Activated T-cell treated with anti-CD3 and anti-CD28 coated beads, Interleukin-2, amount 50 U/mL, for 4 hours (primary cell): ENCODE data around the gene ANTKMT. TPM values are rescaled to one million over a fixed set of nuclear protein-coding genes. Genes with fewer than 3 reads are reported as not detected.

ENCODE experiments used
- ATAC-seq, 2 donors: fragments of 200-7000 bp; cut with Tn5 transposase; one replicate each; pipeline ENCODE4 v1.10.0; 2021
- DNase-seq: peaks from one replicate; pipeline ENCODE4 v3.0.0-alpha.2; 2020
- H3K27me3 Mint-ChIP-seq: one replicate; pipeline ENCODE4 v1.8.0; 2021; ENCODE audit warnings: low read depth, mixed read lengths
- H3K36me3 Mint-ChIP-seq: one replicate; pipeline ENCODE4 v1.8.0; 2022; ENCODE audit warnings: mixed read lengths; ENCODE audit not compliant: insufficient read depth
- H3K4me1 Mint-ChIP-seq: one replicate; pipeline ENCODE4 v1.8.0; 2021; ENCODE audit warnings: low read depth, mixed read lengths
- H3K4me3 Mint-ChIP-seq: one replicate; pipeline ENCODE4 v1.8.0; 2021; ENCODE audit warnings: mild to moderate bottlenecking, moderate library complexity, mixed read lengths
- H3K9me3 Mint-ChIP-seq: one replicate; pipeline ENCODE4 v1.8.0; 2021; ENCODE audit warnings: mixed read lengths
- total RNA-seq, 3 donors: library from RNA; stranded (reverse); gene quantifications; one replicate each; pipeline ENCODE4 v1.2.1, GENCODE V29; 2021

Gene ANTKMT
- 10 to 100 TPM; 66.0 to 75.0 (median 67.8) TPM for total RNA-seq

DNA sequence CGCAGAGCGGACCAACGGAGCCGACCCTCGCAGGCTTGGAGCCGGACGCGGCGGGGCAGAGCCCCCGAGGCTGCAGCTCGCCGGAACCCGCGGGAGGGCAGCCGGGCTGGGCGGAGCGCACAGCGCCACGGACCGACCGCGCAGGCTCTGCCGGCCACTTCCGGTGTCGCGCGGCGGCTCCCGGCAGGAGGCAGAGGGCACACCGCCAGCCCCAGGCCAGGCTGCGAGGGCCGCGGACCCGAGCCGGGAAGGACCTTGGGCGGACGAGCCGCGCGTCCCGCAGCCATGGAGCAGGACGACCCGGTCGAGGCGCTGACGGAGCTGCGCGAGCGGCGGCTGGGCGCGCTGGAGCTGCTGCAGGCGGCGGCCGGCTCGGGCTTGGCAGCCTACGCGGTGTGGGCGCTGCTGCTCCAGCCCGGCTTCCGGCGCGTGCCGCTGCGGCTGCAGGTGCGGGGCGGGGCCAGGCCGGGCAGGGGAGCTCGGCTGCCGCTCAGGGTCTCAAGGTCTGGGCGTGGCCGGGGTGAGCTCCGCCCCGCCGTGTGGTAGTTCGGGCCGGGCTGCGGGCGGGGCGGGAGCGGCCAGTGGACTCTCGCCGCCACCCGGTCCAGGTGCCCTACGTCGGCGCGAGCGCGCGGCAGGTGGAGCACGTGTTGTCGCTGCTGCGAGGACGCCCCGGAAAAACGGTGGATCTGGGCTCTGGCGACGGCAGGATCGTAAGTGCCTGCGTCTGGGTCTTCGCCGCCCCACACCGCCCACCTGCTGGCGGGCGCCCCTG is at the start of gene ANTKMT:
ANTKMT (plus strand) TSS at position 157 of the 775 bp plus-strand sequence; CDS start at position 286, 129 bp downstream.
- Mint-ChIP-seq H3K9me3 (no peaks in the 10 kb centered on the region), H3K4me1 (peaks cover 15% of the 10 kb centered on the region), H3K4me3 (peak within 1 kb of the TSS; percentile 81), H3K36me3 (no peaks in the 10 kb centered on the region), H3K27me3 (peaks cover 4% of the 10 kb centered on the region)
- ATAC-seq (peak; percentile 69 to 71), DNase-seq (peak; percentile 50)

DNA sequence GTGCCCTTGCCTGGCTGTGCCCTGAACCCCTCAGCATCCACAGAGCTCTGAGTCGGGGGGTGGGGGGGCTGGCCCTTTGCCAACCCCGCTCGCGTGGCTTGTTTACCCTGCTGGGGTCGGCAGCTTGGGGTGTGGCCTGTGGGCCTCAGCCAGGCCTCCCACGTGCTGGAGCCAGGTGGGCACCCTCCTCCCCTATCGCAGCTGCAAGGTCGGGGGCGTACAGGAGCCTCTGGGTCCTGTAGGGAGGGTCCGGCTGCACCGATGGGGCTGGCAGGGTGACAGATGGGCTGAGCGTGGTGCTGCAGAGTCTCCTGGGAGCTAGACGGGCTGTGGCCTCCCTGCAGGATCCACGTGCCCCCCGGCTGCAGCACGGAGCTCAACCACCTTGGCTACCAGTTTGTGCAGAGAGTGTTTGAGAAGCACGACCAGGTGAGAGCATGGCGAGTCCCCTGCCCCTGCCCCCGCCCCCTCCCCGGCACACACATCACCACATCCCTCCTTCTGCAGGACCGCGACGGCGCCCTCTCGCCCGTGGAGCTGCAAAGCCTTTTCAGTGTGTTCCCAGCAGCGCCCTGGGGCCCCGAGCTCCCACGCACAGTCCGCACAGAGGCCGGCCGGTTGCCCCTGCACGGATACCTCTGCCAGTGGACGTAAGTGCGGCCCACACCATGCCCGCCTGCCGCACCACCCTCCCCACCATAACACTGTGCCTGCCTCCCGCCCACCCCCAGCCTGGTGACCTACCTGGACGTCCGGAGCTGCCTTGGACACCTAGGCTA is 49.4 kb upstream of the ANTKMT start:
- ATAC-seq: no peak

GRCh38 chr16:672371-672770 is 48.6 kb upstream of the ANTKMT start:
- DNase-seq (no peak), ATAC-seq (no peak)
- peaks cover 11% of the 10 kb centered on the region for H3K27me3 Mint-ChIP-seq
- H3K36me3 Mint-ChIP-seq: peaks cover 6% of the 10 kb centered on the region
- no peak overlapping the region for H3K4me3 Mint-ChIP-seq
- peaks cover 11% of the 10 kb centered on the region for H3K4me1 Mint-ChIP-seq
- no peaks in the 10 kb centered on the region for H3K9me3 Mint-ChIP-seq

More for the DNA sequence above, 49.4 kb upstream of the ANTKMT start:
- no peaks in the 10 kb centered on the region for H3K9me3 Mint-ChIP-seq
- DNase-seq: no peak
- no peak overlapping the region for H3K4me3 Mint-ChIP-seq
- H3K36me3 Mint-ChIP-seq: peaks cover 6% of the 10 kb centered on the region
- peaks cover 11% of the 10 kb centered on the region for H3K4me1 Mint-ChIP-seq
- peaks cover 6% of the 10 kb centered on the region for H3K27me3 Mint-ChIP-seq

DNA sequence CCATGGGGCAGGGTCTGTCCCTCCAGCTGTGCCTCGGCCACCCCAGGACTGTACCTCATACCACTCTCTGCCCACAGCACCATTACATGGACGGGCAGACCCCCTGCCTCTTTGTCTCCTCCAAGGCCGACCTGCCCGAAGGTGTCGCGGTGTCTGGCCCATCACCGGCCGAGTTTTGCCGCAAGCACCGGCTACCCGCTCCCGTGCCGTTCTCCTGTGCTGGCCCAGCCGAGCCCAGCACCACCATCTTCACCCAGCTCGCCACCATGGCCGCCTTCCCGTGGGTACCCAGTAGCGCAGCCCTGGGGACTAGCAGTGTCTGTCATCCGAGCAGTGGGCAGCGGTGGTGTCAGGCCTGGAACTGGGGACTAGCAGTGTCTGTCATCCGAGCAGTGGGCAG is 48.1 kb upstream of the ANTKMT start:
- H3K4me3 Mint-ChIP-seq: no peak overlapping the region
- H3K27me3 Mint-ChIP-seq: peaks cover 11% of the 10 kb centered on the region
- ATAC-seq: no peak

GRCh38 chr16:673399-673991 is 47.5 kb upstream of the ANTKMT start:
- DNase-seq (no peak), ATAC-seq (no peak)
- Mint-ChIP-seq H3K36me3 (peaks cover 6% of the 10 kb centered on the region), H3K27me3 (peaks cover 11% of the 10 kb centered on the region), H3K4me1 (peaks cover 7% of the 10 kb centered on the region), H3K9me3 (no peaks in the 10 kb centered on the region), H3K4me3 (no peak overlapping the region)

More for the DNA sequence above, 48.1 kb upstream of the ANTKMT start:
- H3K36me3 Mint-ChIP-seq: peaks cover 6% of the 10 kb centered on the region
- H3K4me1 Mint-ChIP-seq: peaks cover 7% of the 10 kb centered on the region
- no peaks in the 10 kb centered on the region for H3K9me3 Mint-ChIP-seq
- DNase-seq: no peak

- Mint-ChIP-seq H3K27me3 (peaks cover 11% of the 10 kb centered on the region), H3K36me3 (peaks cover 6% of the 10 kb centered on the region), H3K9me3 (no peaks in the 10 kb centered on the region), H3K4me3 (no peak overlapping the region), H3K4me1 (peaks cover 6% of the 10 kb centered on the region)
- ATAC-seq (no peak), DNase-seq (no peak)
Observed at GRCh38 chr16:674214-674881, 46.6 kb upstream of the ANTKMT start.

DNA sequence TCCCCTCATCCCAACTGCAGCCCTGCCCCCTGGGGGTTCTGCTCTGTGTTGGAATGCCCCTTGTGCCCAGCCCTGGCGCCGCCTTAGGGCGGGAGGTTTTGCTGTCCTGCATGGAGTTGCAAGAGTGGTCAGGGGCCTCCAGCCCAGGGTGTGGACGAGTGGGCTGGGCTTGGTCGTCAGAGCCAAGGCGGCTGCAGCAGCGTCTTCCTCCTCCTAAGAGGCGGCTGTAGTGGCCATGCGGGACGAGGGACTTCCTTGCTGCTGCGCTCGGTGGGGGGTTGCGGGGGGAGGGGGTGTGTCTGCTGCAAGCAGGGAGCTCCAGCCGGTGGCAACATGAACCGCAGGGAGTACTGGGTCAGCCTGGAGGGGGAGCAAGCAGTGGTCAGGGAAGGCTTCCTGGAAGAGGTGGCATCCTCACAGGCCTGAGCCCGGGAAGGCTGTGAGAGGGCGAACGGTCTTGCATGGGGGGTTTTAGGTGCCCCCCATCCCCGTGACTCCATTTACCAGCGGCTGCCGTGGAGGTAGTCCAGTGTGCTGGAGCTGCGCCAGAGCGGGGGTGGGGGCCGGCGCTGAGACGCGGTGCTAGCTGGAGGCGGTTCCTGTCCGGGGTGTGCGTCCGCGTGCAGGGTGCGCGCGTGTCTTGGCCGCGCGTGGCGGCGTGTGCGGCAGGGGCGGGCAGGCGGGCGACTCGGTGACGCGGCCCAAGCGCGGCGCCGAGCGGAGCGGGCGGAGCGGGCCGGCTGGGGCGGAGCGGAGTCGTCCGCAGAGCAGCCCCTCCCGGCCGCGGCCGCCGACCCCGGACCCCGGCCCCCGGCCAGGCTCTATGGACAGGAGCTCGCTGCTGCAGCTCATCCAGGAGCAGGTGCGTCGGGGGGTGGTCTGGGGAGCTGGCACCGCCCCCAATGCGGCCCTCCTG is 45.7 kb upstream of the ANTKMT start, which contains the start of gene RHBDL1:
RHBDL1 (plus strand) TSS at position 704 of the 916 bp plus-strand sequence; CDS start at position 824, 120 bp downstream.
- Mint-ChIP-seq H3K4me3 (peak within 1 kb of the TSS; percentile 16), H3K36me3 (peaks cover 3% of the 10 kb centered on the region), H3K27me3 (peaks cover 11% of the 10 kb centered on the region), H3K9me3 (no peaks in the 10 kb centered on the region), H3K4me1 (peaks cover 8% of the 10 kb centered on the region)
- ATAC-seq: no peak
- no peak for DNase-seq

DNA sequence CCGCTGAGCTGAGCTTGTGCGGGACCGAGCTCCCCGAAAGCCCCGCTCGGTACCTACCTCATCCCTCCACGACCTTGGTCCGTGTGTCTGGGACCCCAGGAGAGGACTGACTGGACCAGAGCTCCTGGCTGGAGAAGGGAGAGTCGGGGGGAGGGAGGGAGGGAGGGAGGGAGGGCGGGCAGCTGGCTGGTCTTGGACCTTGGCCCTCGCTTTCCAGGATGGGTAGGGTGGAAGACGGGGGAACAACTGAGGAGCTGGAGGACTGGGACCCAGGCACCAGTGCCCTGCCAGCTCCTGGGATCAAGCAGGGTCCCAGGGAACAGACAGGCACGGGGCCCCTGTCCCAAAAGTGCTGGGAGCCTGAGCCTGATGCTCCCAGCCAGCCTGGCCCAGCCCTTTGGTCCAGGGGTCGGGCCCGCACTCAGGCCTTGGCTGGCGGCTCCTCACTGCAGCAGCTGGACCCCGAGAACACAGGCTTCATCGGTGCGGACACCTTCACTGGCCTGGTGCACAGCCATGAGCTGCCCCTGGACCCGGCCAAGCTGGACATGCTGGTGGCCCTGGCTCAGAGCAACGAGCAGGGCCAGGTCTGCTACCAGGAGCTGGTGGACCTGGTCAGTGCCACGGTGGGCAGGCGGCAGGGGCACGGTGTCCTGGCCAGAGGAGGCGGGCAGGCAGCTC is 44.9 kb upstream of the ANTKMT start:
- no peaks in the 10 kb centered on the region for H3K9me3 Mint-ChIP-seq
- ATAC-seq: no peak
- peaks cover 11% of the 10 kb centered on the region for H3K27me3 Mint-ChIP-seq

GRCh38 chr16:676565-676902 is 44.4 kb upstream of the ANTKMT start:
- H3K9me3 Mint-ChIP-seq: no peaks in the 10 kb centered on the region
- H3K4me1 Mint-ChIP-seq: peaks cover 15% of the 10 kb centered on the region
- no peak for DNase-seq
- H3K4me3 Mint-ChIP-seq: no peak overlapping the region
- peaks cover 6% of the 10 kb centered on the region for H3K36me3 Mint-ChIP-seq
- H3K27me3 Mint-ChIP-seq: peaks cover 11% of the 10 kb centered on the region
- no peak for ATAC-seq

More for the DNA sequence above, 44.9 kb upstream of the ANTKMT start:
- DNase-seq: no peak
- no peak overlapping the region for H3K4me3 Mint-ChIP-seq
- peaks cover 10% of the 10 kb centered on the region for H3K4me1 Mint-ChIP-seq
- peaks cover 5% of the 10 kb centered on the region for H3K36me3 Mint-ChIP-seq

DNA sequence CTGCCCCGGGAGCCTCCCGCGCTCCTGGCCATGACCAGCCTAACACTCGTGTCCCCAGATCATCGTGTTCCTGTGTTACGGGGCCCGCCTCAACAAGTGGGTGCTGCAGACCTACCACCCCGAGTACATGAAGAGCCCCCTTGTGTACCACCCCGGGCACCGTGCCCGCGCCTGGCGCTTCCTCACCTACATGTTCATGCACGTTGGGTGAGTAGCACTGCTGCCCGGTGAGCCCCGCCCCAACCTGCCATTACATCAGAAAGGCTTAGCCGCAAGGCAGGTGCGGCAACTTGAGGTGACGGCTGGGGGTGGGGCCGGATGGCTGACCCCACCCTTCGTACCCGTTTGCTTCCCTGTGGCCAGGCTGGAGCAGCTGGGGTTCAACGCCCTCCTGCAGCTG is 44.0 kb upstream of the ANTKMT start:
- DNase-seq: no peak
- Mint-ChIP-seq H3K36me3 (peaks cover 8% of the 10 kb centered on the region), H3K27me3 (peaks cover 11% of the 10 kb centered on the region), H3K9me3 (no peaks in the 10 kb centered on the region), H3K4me3 (no peak overlapping the region), H3K4me1 (peaks cover 18% of the 10 kb centered on the region)
- ATAC-seq: no peak

- H3K36me3 Mint-ChIP-seq: peaks cover 12% of the 10 kb centered on the region
- no peak overlapping the region for H3K4me3 Mint-ChIP-seq
- peaks cover 22% of the 10 kb centered on the region for H3K4me1 Mint-ChIP-seq
- H3K27me3 Mint-ChIP-seq: peaks cover 11% of the 10 kb centered on the region
- DNase-seq (no peak), ATAC-seq (no peak)
- no peaks in the 10 kb centered on the region for H3K9me3 Mint-ChIP-seq
Observed at GRCh38 chr16:677316-678190, 43.4 kb upstream of the ANTKMT start.

DNA sequence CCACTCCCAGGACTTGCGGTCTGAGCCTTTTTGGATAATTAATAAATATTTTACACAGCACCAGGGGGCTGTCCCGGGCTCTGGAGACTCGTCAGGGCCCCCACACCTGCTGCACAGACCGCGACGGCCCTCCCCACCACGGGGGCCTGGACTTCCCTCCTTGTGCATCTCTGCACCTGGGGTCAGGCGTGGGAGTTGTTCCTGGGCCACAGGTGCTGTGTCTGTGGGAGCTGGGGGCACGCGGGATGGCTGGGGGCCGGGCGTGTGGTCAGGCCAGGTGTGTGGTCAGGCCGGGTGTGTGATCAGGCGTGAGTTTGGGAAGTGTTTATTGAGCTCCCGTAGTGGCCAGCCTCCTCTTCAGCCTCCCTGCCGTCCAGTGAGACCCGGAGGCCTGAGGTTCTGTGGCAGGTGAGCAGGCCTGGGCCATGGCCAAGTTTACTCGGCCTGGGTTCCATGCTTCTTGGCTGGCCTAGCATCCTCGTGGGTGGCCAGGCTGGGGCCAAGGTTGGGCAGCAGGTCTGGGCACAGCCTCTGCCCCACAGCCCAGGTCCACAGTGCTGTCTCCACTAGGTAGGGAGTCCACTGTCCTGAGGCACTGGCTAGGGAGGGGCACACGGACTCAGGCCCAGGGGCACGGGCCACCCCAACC is 42.6 kb upstream of the ANTKMT start:
- peaks cover 23% of the 10 kb centered on the region for H3K4me1 Mint-ChIP-seq
- DNase-seq: no peak
- ATAC-seq: no peak
- H3K9me3 Mint-ChIP-seq: no peaks in the 10 kb centered on the region
- H3K36me3 Mint-ChIP-seq: peaks cover 11% of the 10 kb centered on the region
- H3K4me3 Mint-ChIP-seq: no peak overlapping the region
- peaks cover 11% of the 10 kb centered on the region for H3K27me3 Mint-ChIP-seq
